Bronchial epithelial cell (primary cell): ENCODE measurements around the gene PNKP. TPM values are rescaled to one million over a fixed set of nuclear protein-coding genes. Genes with fewer than 3 reads are reported as not detected.
A peak's percentile ranks its signal among the peaks of the same experiment; 100 is the strongest.

Experiments
- DNase-seq: peaks from one replicate; pipeline ENCODE4 v3.0.0-alpha.2; 2010; ENCODE audit warnings: low read depth
- FAIRE-seq: peaks from 2 replicates; lab custom pipeline; 2011; peaks lifted over from hg19 to GRCh38; lab: Jason Lieb, UNC
- H3K27me3 ChIP-seq: 2 replicates; pipeline ENCODE4 v1.5.1; 2011; ENCODE audit warnings: low read length; ENCODE audit not compliant: control insufficient read depth, insufficient read depth
- H3K36me3 ChIP-seq: 2 replicates; pipeline ENCODE4 v1.5.1; 2011; ENCODE audit warnings: low read length; ENCODE audit not compliant: control insufficient read depth, insufficient read depth
- H3K4me3 ChIP-seq: 2 replicates; pipeline ENCODE4 v1.5.1; 2011; ENCODE audit warnings: mild to moderate bottlenecking, low read depth, low read length, control low read depth
- CTCF ChIP-seq: IDR thresholded peaks from 2 replicates; pipeline ENCODE4 v1.5.1; 2011; ENCODE audit warnings: mild to moderate bottlenecking, moderate library complexity, low read length, control low read depth, inconsistent platforms; ENCODE audit not compliant: insufficient read depth, severe bottlenecking
- total RNA-seq: library from RNA; depleted of rRNA; stranded (reverse); fragments of >200 nt; gene quantifications from 2 replicates; pipeline ENCODE4 v1.2.1, GENCODE V29; 2014

Gene PNKP
- total RNA-seq, 1 donor from 2014 or later, result 37.9 TPM

DNA sequence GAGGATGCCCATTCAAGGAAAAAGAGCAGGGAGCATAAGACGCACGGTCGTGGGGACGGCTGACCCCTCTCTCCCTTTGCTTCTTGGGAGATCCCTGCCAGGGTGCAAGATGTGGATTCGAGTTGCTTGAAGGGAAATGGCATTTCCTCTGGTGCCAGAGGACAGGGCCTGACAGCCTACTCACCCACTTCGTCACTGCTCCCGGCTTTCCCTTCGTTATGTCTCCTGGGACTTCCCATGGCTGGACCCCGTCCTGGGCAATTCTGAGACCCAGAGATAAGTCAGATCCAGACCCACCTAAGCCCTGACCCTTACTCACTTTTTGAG lies 11.3 kb upstream of the PNKP start:
- FAIRE-seq, result no peak
- DNase-seq, result no peak
- Histone ChIP-seq H3K27me3 (no peaks in the 10 kb centered on the region), H3K36me3 (peaks cover 32% of the 10 kb centered on the region), H3K4me3 (no peak overlapping the region)
- TF ChIP-seq CTCF, result no peak

- peak; percentile 88 for DNase-seq
- H3K4me3 ChIP-seq, result peak overlapping the region; percentile 63
- peaks cover 28% of the 10 kb centered on the region for H3K36me3 ChIP-seq
- no peaks in the 10 kb centered on the region for H3K27me3 ChIP-seq
- TF ChIP-seq CTCF, result no peak
- FAIRE-seq, result no peak
Measured at GRCh38 chr19:49877879-49878743, 10.7 kb upstream of the PNKP start.

DNA sequence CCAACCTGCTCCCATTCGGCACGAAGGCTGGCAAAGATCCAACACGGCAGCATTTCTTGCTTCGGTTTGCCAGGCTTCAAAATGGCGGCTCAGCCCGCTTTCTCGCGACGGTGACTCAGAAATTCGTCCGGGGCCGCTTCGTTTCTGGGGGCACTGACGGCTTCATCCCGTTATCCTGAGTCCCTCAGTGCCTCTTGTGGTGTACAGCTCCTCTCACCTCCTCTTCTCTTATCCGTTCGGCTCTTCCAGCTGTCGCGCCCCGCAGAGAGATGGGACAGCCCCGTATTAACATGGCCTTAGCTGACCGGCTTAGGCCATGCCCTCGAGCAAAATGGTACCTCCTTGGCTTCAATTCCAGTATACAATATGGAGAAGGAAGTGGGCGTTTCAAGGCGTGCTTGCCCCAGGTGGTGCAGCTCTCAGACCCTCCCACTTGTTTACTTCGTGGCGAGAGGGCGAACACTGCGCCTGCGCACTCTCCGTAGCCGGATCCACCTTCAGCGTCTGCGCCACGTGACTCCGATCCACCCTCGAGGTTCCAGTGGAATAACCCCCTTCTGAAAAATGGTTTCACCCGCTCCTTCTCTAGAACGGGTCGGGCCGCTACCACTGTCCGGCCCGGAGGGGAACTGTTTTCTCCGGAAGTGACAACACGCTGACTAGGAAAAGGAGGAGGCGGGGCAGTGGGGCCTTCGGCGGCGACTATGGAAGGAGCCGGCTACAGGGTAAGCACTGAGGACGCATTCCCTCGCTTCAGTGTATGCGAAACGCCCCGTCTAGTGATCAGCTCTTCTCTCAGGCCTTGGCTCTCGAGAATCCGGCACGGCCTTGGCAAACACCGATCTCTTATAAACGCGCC lies 9.9 kb upstream of the PNKP start, which contains the start of the genes AKT1S1 and TBC1D17:
Gene AKT1S1 (minus strand): TSS at position 336 of the 859 bp plus-strand sequence. CDS start 4,060 bp downstream, outside the sequence.
Gene TBC1D17 (plus strand): TSS at position 683 of the 859 bp plus-strand sequence. CDS start 22 bp downstream, at position 705.
- TF ChIP-seq CTCF, result no peak
- peak; percentile 99 for FAIRE-seq
- Histone ChIP-seq H3K4me3 (peak within 1 kb of the TSS; percentile 93), H3K36me3 (peaks cover 22% of the 10 kb centered on the region), H3K27me3 (no peaks in the 10 kb centered on the region)
- DNase-seq, result peak; percentile 99

- H3K36me3 ChIP-seq, result peaks cover 19% of the 10 kb centered on the region
- FAIRE-seq (no peak), DNase-seq (peak; percentile 93)
- no peaks in the 10 kb centered on the region for H3K27me3 ChIP-seq
- TF ChIP-seq CTCF, result no peak
- peak overlapping the region; percentile 93 for H3K4me3 ChIP-seq
Measured at GRCh38 chr19:49876422-49877019, 9.1 kb upstream of the PNKP start.

- peak overlapping the region; percentile 93 for H3K4me3 ChIP-seq
- no peak for FAIRE-seq
- H3K36me3 ChIP-seq, result peaks cover 18% of the 10 kb centered on the region
- no peak for DNase-seq
- no peak for TF ChIP-seq CTCF
- H3K27me3 ChIP-seq, result no peaks in the 10 kb centered on the region
Measured at GRCh38 chr19:49875857-49876421, 8.6 kb upstream of the PNKP start.
